NCI-H1930 (cell line): ENCODE measurements around the gene TRPV5.
"Not testable (repeated sequence)": the region's sequence is repeated elsewhere in the genome, so short reads cannot be mapped to it uniquely, and the experiment has no call there.

Source experiments
- DNase-seq, 2 experiments: peaks; one replicate each; lab custom pipeline; 2025; lab: John Stamatoyannopoulos, UW

Gene TRPV5

DNA sequence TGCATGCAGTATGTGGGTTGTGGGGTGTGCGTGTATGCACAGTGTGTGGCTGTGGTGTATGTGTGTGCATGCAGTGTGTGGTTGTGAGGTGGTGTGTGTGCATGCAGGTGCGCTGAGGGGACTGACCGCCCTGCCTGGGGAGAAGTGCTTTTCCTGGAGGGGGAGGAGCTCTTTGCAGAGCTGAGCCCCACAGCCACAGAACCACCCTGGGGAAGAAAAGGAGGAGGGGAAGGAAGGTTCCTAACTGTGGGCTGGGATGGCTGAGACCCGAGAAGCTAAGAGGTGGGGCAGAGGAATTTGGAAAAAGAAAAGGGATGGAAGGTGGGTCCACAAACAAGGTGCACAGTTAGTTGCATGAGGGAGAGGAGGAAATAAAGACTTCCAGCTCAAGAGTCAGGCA, at the start of gene TRPV5:
Gene TRPV5 (minus strand): TSS at position 123 of the 400 bp plus-strand sequence. CDS start 287 bp downstream, outside the sequence.
- DNase-seq = no peak

DNA sequence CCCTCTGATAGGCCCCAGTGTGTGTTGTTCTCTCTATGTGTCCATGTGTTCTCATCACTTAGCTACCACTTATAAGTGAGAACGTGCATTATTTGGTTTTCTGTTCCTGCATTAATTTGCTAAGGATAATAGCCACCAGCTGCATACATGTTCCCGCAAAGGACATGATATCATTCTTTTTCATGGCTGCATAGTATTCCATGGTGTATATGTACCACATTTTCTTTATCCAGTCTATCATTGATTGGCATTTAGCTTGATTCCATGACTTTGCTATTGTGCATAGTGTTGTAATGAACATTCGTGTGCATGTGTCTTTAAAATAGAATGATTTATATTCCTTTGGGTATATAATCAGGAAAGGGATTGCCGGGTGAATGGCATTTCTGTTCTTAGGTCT, 44.9 kb upstream of the TRPV5 start:
- DNase-seq = not testable (repeated sequence)

DNA sequence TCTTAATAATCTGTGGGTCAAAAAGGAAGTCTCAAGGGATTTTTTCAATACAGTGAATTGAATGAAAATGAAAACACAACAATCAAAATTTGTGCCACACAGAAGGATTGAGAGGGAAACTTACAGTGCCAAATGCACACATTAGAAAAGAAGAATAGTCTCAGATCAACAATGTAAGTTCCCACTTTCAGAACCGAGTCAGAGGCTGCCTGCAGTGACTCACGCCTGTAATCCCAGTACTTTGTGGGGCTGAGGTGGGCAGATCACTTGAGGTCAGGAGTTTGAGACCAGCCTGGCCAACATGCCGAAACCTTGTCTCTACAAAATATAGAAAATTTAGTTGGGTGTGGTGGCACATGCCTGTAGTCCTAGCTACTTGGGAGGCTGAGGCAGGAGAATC, 41.1 kb upstream of the TRPV5 start:
- DNase-seq = no peak

DNA sequence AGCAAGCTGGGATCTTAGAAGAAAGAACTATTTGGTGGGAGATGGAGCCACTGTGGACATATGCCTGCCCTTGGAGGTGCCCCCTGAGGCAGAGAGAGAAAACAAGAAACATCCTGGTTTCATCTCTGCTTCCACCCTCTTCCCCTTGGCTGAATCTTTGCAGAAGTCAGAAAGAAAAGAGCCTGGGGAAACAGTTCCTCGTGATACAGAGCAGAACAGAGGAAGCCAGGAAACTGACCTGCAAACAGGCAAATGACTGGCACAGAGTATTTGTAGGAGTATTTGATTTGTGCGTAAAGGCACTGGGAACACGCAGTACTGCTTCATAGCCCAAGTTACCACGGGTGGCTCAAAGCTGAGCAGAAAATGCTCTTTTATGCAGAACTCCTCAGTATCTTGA, 35.6 kb upstream of the TRPV5 start:
- no peak for DNase-seq

DNA sequence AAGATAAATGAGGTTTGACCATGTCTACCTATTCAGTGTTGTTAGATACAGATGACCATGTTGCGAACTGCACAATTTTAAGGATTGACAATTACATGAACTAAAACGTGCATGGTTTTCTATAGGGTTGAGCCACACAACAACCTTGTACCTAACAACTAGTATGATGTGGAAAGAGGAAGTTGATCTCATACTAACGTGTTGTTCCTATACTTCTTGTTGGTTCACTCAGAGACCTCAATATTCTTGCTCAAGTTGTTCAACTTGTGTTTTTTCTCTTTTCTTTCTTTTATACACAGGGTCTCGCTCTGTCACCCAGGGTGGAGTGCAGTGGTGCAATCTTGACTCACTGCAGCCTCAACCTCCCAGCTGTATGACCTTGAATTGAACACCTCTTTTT, 34.7 kb upstream of the TRPV5 start:
- DNase-seq = no peak

DNA sequence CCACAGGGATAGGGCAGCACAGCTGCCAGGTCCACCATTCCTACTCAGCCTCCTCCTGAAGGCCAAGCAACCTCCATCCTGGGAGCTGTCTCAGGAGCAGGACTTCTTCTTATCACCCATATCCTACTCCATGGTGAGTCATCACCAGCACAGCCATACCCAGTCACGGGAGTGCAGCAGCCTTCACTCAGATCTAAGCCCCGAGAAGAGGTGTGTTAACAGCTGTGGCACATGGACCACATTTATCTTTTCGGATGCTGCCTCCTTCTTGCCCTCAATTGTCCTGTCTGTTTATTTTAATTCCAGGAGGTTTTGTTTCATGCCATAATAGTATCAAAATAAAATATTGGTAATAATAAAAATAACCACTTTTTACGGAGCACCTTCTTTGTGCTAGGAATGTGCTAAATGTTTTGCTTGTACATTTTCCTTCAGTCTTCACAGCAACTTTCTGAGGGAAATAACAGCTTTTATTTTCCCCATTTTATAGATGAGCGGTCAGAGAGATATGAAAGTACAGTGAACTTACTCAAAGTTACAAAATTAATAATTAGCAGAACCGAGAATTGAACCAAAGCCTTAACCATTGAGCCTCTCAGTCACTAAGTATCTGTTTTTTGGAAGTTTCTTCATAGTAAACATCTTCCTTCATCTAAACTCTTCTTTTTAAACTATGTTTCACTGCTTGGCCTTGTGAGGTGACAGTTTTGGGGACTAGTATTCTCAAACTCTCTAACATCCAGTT, 31.1 kb upstream of the TRPV5 start:
- no peak for DNase-seq

DNA sequence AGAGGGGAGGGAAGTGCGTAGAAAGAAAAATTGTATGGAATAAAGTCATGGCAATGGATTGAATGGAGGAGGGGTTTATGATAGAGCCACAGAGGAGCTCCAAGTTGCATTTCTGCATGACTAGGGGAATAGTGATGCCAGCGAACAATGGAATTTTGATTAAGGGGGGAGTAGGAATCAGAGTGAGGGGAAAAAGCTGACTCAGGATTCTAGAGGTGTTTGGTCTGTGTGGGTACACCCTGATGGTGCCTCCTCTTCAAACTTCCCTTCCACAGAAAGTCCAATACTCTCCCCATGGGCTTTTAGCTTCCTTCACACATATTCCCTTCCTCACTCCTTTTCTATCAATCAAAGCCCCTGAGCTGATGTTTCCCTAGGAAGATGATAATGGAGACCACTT, 30.4 kb upstream of the TRPV5 start:
- DNase-seq = no peak

DNA sequence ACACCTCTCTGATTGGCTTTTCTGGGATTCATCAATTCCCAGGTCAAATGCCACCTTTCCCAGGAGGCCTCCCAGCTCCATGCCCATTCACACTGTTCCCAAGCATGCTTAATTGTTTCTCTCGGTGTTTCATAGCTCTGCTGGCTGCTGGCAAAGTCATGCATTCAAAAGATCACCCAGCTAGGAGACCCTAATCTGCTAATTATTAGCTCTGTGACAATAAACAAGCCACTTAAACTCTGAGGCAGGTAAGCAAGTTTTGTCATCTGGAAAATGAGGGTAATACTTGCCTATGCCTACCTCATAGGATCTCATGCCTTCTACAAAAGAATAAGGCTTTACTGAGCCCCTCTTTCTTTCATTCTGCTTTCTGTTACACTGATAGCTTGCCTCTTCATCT, 29.4 kb upstream of the TRPV5 start:
- DNase-seq = no peak

DNA sequence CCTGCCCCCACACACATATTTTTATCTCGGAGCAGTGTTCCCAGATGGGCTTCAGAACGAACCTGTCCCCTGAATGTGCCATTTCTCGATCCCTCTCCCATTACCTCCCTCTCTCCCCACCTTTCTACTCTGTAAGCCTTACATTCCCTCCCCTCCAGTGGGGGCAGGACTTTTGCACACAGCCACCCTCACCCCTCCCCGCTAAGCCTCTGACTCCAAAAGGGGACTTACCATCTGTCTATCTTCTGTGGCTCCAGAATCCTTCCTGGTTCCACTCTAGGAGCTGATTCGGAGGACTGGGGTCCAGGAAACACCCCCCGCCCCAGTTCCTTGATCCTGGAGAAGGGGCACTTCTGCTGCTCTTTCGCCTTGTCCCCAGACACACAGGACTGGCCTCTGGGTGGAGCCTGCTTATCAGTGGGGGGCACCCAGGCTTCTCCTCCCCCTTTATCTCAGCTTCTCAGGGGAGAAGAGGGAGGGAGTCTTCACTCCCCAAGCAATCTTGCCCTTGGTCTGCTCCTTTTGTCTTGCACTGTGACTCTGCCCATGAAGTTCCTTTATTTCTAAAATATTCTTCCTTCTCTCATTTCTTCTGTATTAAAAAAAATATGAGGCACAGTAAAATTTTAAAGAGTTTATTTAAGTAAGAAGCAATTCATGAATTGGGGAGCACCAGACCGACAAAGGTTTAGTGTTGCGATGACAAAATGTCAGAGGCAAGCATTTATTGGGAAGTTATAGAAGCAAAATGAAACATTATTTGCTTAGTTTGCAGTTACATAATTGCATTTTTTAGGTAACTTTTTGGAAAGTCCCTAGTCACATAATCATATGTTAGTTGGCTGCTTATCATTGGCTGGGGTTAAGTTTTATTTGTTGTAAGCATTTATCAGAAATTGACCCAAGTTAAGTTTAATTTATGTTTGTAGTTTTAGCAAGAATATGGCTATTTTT, 28.7 kb upstream of the TRPV5 start, which contains the start of gene KEL:
Gene KEL (minus strand): TSS at position 391 of the 954 bp plus-strand sequence. CDS start 157 bp downstream, at position 234.
- no peak for DNase-seq

DNA sequence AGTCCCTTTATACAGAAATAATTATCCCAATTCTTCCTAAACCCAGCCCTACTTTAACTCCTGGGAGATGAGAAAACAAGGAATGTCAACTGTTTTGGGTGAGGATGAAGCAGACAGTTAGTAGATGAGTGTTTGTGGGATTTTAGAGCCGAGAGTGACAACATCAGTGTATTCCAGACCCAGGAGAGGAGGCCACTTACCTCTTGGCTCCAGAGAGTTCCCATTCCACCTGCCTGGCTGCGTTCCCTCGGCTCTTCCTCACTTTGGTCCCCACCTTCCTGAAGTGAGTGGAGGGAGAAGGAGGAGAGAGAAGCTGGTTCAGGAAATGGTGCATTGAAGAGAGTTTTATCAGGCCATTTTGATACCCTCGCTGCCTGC, 28.0 kb upstream of the TRPV5 start:
- no peak for DNase-seq

DNA sequence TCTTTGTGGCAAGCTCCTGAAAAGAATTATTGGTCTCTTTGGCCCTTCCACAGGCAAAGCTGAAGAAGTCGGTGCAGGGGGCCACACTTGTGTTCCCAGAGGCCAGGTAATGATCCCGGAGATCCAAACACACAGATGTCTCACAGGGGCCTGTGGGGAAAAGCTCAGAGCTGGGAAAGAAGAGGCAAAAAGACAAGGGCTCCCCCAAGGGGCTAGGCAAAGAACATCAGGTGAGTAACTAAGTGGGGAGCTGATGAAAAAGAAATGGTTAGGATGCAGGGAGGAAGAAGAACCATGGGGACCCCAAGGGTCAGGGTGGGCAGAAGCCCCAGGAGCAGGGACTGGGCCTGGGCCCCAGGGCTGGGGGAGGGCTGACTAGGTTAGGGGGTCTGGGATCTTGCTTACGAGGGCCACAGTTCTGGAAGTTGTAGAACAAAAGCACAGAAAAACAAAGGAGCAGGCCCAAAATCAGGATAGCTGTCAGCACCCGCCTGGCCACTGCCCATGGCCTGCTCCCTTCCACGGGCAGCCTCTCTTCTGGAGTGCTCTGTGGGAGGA, 27.5 kb upstream of the TRPV5 start:
- DNase-seq = no peak

DNA sequence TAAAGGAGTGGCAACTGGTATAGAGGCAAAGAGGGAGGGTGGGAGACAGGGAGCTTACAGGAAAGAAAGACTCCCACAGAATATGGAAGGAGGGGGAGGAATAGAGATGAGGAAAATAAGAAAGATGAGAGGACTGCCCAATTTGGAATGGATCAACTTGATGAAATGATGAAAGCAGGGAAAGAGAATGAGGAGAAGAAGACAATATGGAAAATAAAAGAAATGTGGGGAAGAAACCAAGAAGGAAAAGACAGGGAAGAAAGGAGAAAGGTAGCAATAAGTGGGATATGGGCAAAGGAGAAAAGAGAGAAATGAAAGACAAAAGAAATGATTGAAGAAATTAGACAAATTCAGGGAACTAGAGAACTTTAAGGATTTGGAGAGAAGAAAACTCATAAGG, 25.7 kb upstream of the TRPV5 start:
- no peak for DNase-seq

DNA sequence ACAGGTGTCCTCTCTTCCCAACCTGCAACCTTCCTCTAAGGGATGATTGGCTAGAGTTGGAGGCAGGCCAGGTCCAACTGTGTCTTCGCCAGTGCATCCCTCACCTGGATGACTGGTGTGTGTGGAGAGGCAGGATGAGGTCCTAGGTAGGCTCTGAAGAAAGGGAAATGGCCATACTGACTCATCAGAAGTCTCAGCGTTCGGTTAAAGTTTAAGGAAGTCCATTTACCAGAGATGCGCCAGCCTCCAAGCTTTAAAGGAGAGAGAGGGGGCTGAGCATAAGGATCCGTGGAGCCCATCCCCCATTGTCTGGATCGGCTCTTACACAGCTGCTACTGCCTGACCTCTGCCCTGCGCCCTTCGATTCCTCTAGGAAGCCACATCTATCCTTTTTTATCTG, 24.2 kb upstream of the TRPV5 start:
- DNase-seq = no peak

DNA sequence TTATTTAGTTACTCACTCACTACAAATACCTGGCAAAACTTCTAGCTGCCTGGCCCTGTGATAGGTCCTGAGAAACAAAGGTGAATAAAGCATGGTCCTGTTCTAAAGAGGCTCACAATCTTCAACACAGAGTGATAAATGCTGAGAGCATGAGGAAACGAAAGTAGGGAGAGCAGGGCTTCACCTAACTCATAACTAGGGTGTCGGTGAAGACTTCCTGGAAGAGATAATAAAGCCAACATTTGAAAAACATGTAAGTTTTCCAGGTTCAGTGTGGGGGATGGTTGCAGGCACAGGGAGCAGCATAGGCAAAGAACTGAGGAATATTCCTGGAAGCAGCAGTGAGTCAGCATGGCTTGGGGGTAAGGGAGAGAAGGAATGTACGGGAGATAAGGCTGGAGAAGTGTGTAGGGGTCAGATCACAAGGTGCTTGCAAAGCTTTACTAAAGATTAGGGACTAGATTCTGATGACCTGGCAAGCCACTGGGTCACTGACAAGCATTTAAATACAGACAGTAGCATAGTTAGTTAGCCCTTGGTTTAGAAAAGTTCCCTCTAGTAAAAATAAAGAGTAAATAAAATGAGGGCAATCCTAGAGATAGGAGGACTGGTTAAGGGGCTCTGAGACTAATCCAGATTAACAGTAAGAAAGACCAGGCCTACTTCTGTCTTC, 23.5 kb upstream of the TRPV5 start:
- no peak for DNase-seq

DNA sequence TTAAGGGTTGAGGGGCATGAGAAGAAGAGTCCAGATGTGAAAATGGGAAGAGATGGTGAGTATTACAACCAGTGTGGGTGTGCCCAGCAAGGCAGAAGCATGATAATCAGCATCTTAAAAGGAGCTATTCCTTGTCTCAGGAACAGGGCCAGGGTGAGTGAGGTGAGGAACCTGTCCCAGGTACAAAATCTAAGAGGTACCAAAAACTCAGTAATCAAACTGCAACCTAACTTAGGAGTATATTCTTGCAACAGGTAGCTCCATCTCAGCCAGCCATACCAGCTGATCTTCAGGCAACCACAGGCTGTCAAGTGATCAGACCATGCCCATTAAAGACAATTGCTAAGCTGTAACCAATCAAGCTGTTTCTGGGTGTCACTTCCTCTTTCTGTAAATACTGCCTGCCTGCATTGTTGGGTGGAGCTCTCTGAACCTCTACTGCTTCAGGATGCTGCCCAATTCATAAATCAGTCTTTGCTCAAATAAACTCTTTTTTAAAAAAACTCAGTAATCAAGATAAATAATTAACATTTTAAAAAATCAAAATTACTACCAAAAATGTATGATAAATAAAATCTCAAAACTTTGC, 21.2 kb upstream of the TRPV5 start:
- no peak for DNase-seq

DNA sequence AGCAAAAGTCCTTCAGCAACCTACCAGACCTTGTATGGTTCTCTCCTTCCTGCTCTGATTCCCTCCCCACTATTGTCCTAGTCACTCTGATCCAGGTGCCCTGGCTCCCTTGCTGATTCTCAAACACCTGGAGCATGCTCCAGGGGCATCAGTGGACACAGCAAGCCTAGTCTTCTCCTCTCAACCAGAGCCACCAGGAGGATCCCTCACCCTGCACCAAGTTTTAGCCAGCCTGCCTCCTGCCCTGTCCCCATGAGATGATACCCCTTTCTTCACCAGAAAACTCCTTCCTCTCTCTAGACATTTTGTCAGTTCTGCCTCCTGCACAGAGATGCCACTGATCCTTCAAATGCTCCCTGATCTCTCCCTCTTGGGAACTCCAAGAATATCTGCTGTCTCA, 16.7 kb upstream of the TRPV5 start:
- DNase-seq = no peak

DNA sequence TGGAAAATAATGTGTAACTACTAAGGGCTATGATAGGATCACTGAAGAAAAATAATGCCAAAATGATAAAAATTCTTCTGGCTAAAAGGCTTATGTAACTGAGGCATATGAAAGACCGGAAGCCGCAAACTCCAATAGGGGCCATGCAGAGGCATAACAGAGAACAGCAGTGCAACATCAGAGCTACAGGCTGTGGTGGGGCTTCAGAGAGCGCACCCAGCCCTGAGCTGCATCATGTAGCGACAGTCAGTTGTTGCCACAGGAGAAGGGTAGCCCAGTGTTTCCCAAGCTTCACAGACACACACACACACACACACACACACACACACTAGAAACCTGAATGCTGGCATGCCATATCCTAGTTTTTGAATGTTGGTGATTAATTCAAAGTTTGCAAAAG, 15.1 kb upstream of the TRPV5 start:
- DNase-seq = no peak

DNA sequence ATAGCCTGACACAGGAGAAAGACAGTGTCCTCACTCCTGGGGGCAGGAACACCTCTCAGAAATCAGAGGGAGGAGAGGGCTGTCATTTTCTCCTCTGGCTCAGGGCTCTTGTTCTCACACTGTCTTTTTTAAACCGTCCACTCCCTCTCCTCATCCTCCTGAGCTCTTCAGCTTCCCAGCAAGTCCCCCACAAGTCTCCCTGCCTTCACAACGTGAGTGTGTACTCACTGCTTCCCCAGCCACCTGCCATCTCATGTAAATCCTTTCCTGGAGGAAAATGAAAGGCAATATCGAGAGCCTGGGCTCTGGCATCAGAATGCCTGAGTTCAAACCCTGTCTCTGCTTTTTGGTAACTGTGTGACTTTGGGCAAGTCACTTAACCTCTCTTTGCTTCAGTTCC, 11.5 kb upstream of the TRPV5 start:
- DNase-seq = no peak

DNA sequence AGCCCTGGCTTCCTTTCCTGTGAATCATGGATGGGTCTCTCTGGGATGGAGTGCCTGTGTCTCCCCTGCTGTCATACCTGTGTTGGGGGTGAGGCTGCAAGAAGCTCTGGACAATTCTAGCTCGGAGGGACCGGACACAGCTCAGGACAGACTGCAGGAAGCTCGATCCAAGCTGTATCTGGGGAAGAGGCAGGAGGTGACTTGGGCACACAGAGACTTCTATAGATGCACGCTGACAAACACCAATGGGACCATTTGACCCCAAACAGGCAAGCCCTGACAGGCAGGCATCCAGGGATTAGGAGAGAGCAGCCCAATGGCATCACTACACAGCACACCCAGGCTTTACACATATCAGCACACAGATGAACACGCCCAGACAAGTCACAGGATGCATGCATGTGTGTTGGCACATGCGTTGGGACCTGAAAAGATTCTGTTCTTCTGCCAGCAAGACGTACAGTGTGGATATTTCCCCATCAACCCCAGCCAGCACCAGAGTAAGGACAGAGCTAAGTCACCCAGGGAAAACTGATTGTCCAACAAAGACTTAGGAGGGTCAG, 10.2 kb upstream of the TRPV5 start:
- DNase-seq = no peak

DNA sequence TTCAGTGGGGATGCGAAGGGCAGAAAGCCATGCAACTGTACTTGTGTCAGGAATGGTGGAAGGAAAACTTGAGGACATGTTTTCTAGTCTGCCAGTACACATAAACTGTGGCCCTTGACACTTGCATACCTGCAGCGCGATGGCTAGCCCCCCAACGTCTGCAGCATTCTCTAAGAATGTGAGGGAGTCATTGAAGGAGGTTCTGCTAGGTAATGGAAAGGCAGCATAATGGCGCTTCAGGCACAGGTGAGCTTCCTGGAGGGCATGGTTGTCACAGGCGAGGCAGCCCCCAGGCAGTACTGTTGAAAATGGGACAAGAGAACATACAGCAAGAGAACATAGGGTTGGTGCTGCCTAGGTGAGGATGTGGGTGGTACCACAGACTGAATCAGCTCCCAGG, 9.2 kb upstream of the TRPV5 start:
- no peak for DNase-seq

DNA sequence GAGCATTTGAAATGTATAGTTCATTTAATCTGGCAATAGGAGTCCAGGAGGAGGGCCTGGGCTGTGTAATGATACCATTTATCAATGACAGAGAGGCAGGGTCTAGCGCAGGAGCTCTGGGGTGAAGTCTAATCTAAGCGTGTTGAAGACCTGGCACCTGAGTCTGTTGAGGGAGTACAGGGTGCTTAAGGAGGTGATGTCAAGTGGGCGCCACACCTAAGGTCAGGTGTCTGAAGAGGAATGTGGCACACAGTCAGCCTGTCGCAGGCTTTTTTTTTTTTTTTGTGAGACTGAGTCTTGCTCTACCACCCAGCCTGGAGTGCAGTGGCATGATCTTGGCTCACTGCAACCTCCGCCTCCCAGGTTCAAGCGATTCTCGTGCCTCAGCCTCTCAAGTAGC, 8.0 kb upstream of the TRPV5 start:
- no peak for DNase-seq
